ENCODE data around the gene RNFT2.
"Not testable (repeated sequence)": the region's sequence is repeated elsewhere in the genome, so short reads cannot be mapped to it uniquely, and the experiment has no call there.

RNFT2 gene

GRCh38 chr12:116798719-116799118 is 60.6 kb downstream of the RNFT2 start:
- DNase-seq, result no peak

- DNase-seq, result no peak
Measured at GRCh38 chr12:116799955-116800354, 61.8 kb downstream of the RNFT2 start.

GRCh38 chr12:116800918-116801317 is 62.8 kb downstream of the RNFT2 start:
- DNase-seq, result no peak

- no peak for DNase-seq
Measured at GRCh38 chr12:116802018-116802417, 63.9 kb downstream of the RNFT2 start.

GRCh38 chr12:116803013-116803736 is 65.1 kb downstream of the RNFT2 start:
- DNase-seq, result no peak

- DNase-seq, result no peak
Measured at GRCh38 chr12:116804051-116804450, 65.9 kb downstream of the RNFT2 start.

GRCh38 chr12:116806845-116807440 is 68.8 kb downstream of the RNFT2 start:
- no peak for DNase-seq

GRCh38 chr12:116807546-116807945 is 69.4 kb downstream of the RNFT2 start:
- DNase-seq, result no peak

GRCh38 chr12:116808113-116809105 is 70.3 kb downstream of the RNFT2 start:
- DNase-seq, result no peak

- DNase-seq, result no peak
Measured at GRCh38 chr12:116812238-116812637, 74.1 kb downstream of the RNFT2 start.

- no peak for DNase-seq
Measured at GRCh38 chr12:116813271-116814041, 75.3 kb downstream of the RNFT2 start.

GRCh38 chr12:116814766-116815165 is 76.7 kb downstream of the RNFT2 start:
- DNase-seq, result not testable (repeated sequence)

- peak; percentile 12 for DNase-seq
Measured at GRCh38 chr12:116818341-116818856, 80.3 kb downstream of the RNFT2 start.

GRCh38 chr12:116818948-116819832 is 81.1 kb downstream of the RNFT2 start:
- DNase-seq, result peak; percentile 93

GRCh38 chr12:116820064-116820656 is 82.0 kb downstream of the RNFT2 start:
- no peak for DNase-seq

GRCh38 chr12:116821291-116821690 is 83.2 kb downstream of the RNFT2 start:
- DNase-seq, result no peak

GRCh38 chr12:116827432-116827831 is 89.3 kb downstream of the RNFT2 start:
- no peak for DNase-seq

- no peak for DNase-seq
Measured at GRCh38 chr12:116832353-116832752, 94.2 kb downstream of the RNFT2 start.

- no peak for DNase-seq
Measured at GRCh38 chr12:116833474-116833873, 95.4 kb downstream of the RNFT2 start.

GRCh38 chr12:116835484-116835883 is 97.4 kb downstream of the RNFT2 start:
- DNase-seq, result no peak

- DNase-seq, result no peak
Measured at GRCh38 chr12:116837097-116837496, 99.0 kb downstream of the RNFT2 start.

All from fibroblast of upper back skin (primary cell).